NCI-H1417 treated with DMSO at 0.1 percent for 48 hours (cell line): Measurements from ENCODE around the gene HSPA4.
"Not testable (repeated sequence)": the region's sequence is repeated elsewhere in the genome, so short reads cannot be mapped to it uniquely, and the experiment has no call there.

Experiments used
- DNase-seq: peaks from one replicate; lab custom pipeline; 2025; lab: John Stamatoyannopoulos, UW

HSPA4 gene

DNA sequence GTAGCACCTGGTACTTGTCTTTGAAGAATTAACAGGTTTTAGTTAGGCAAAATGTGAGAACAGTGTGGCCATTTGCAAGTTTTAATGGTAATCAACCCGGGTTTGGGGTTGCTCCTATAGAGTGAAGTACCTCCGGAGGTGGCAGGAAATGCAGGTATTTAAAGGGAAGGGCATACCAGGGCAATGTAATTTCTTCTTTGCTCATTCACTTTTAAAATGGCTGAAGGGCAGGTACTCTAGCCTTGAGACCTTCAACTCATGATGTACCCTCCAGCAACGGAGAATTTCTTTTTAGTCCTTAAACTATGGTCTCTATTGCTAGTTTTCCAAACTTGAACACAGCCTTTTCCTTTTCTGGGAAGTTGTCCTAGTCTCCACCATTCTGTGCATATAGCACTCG is 1.3 kb upstream of the HSPA4 start:
- DNase-seq: no peak

DNA sequence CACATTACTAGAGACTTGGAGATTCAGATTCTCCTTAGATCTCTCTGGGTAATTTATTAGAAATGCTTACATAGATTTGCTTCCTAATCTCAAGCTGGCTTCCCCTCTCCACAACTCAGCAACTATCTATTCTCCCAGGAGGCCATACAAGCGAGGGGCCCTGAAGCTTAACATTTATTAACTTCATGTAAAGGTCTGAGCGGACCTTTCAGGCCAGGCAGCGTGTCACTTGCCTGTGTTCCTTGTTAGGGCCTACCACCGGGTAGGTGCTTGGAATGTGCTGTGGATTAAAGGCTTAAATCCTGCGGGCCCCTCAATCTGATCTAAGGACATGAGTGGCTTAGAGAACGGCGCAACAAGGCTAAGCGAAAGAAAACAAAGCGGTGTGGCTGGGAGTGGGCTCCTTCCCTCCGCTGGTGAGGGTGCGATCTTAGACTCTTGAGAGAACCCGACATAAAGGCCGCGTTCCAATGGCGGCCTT is 712 bp upstream of the HSPA4 start:
- no peak for DNase-seq

DNA sequence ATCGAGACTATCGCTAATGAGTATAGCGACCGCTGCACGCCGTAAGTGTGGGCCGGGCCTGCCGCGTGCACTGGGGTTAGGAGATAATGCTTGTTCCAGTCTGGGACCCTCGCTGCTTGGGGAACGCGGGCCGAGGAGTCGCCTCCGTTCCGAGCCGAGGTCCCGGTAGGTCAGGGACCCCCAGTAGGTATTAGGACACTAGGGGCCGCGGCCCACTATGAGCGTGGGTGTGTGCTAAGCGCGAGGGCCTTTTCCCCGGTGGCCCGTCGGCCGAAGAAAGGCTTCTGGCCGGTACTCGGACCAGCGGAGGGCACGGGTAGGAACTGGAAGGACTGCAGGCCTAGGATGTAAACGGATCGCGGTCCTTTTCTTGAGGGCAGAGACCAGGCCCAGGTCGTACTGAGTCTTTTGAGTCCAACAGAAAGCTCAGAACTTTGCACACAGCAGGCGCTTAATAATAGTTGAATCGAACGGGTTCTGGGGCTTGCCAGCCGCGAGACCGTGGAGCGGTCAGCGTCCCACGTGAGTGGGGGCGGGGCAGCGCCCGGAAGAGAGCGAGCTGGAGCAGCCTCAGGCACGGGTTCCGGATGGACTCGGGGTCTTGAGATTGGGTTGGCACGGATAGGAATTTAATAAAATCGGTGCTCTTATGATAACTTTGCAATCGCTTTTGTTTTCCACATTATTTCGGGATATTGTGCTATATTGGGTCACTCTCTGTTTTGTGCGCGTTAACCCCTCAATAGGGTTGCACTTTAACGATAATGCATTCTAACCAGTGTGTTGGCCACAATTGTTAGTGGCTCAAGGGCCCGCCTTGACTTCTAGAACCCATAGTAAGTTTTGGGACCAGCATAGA is 733 bp downstream of the HSPA4 start:
- no peak for DNase-seq

DNA sequence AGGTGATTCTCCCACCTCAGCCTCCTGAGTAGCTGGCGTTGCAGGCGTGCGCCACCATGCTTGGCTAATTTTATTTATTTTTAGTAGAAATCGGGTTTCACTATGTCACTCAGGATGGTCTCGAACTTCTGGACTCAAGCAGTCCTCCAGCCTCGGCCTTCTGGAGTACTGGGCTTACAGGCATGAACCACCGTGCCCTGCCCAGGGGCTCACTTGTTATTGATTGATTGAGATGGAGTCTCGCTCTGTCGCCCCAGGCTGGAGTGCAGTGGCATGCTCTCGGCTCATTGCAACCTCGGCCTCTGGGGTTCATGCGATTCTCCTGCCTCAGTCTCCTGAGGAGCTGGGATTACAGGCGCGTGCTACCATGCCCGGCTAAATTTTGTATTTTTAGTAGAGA is 1.6 kb downstream of the HSPA4 start:
- DNase-seq: no peak

DNA sequence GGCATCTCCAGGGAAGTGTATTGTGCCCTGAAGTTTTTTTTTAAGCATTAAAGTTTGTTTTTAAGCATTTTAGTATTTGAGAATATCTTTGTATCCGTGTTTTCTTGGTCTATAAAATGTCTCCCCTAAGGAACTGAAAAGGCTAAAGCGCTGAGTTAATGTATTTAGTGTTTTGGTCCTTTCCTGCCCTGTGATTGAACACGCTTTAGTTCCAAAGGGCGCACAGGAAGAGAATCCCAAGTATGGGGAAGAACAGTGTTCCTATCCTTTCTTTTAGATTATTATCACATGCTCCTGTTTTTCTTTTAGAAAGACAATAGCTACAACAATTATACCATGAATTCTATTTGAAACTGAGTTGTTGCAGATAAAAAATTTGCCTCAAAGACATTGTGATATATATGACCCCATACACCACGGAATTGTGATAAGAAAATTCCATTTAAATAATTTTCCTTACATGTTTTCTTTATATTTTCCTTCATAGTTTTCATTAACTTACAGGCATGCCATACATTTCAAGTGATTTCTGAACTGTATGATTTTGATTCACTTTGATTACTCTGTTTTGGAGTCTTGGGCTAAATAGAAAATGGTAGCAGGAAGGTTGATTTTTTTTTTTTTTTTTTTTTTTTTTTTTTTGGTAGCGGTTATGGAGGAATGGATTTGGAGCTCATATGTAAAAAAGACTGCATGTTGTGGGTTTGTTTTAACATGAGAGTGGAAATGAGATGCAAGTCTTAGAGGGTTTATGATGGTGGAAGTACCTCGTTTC is 3.1 kb downstream of the HSPA4 start:
- DNase-seq: no peak

DNA sequence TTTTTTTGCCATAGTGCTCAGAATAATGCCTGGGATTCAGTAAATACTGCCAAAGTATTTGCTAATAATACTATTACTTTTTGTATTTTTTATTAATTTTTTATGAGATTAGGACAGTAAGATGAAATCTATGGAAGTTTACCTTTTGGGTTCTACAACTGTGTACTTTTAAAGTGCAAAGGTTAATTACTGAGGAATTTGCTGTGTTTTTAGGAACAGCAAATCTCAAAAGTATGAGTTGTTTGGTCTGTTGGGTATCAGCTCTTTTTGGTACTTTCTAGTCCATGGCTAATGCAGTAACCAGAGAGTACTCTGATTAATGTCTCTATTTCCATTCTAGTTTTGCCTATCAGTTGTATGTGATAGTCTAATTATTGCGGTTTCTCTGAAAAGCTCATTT is 5.1 kb downstream of the HSPA4 start:
- no peak for DNase-seq

DNA sequence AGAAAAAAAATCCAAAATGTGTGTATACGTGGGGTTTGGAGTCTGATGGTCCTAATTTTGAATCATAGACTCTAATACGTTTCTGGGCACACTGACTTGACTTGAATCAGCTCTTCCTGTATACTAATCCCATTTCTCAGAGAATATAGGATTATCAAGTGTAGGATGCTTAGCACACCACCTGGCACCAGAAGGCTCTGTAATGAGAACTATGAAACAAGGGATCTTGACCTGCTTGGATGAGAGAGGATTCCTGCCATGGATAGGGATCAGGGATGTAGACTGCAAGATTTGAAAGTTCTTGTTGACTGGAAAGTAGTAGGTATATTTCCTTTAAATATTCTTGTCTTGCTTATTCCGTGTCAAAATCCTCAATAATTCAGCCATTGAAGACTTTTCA is 7.8 kb downstream of the HSPA4 start:
- no peak for DNase-seq

DNA sequence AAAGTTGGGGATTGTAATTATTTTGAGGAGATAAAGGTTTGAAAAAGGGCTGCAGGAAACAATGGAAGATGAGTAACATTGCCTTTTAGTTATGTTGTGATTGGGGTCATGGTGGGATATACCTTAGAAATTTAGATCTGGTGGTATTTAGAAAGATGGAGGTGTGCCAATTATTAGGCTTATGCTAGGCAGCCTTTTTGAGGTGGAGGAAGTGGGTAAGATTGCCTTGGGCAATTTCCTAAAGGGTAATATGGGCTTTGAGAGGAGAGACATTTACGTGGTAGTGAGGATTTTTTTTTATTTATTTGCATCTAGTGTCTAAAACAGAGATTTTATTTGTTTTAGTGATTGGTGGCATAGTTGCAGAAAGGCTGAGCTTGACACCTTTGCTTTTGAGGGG is 10.5 kb downstream of the HSPA4 start:
- DNase-seq: no peak

DNA sequence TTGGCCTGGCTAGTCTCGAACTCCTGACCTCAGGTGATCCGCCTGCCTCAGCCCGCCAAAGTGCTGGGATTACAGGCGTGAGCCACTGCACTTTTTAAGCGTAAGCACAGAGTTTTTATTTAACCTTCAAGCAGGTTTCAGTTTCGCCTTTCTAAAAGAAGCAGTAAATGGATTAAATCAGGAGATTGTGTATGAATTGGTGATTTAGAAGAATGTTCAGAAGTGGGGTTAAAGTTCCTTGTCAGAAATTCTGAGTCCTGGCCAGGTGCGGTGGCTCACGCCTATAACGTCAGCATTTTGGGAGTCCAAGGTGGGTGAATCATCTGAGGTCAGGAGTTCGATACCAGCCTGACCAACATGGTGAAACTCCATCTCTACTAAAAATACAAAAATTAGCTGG is 12.2 kb downstream of the HSPA4 start:
- DNase-seq: no peak

DNA sequence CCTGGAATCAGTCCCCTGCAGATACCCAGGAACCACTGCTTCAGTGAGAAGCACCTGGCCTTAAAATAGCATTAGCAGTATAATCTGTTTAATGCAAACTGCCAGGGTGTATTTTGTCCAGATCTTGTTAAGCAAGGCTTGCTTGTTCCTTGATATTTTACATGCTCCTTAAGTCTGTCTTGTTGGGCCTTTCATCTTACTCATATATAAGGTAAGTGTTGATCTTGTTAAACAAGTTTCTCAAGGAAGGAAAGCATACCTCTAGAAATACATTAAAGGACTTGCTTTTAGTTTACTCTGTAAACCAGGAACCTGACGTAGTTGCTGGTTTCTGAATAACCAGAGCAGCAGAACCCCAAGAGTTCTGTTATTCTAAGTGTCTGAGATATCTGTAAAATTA is 13.7 kb downstream of the HSPA4 start:
- no peak for DNase-seq

DNA sequence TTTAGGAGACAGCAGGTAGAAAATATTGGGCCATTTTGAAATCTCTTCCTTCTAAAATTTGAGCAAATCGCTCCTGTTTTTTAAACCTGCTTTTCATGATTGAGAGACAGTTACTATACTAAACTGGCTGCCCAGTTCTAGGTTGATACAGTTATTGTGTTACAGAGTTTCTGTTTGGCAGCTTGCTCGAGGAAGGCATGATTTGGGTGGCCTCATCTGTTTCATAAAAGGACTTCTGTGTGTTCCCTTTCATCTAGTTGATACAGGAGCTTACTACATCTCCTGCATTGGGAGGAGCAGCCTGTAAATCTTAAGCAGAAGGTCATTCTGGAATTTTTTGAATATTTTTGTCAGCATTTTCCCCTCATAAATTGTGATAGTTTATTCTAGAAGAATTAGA is 14.2 kb downstream of the HSPA4 start:
- DNase-seq: no peak

DNA sequence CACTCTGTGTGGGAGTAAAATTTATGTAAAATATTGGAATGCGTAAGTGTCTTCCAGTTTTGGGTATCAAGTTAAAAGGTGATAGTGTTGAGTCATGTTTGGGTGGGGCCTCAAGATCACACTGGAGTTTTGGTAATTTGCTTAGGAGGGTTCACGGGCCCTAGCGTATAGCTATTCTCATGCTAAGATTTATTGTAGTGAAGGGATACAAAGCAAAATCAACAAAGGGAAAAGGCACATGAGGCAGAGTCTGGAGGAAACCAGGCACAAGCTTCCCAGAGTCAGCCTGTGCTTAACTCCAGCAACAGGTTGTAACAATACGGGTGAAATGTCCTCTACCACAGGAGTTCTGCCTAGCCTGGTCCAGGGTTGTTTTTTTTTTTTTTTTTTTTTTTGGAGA is 20.2 kb downstream of the HSPA4 start:
- DNase-seq: no peak

DNA sequence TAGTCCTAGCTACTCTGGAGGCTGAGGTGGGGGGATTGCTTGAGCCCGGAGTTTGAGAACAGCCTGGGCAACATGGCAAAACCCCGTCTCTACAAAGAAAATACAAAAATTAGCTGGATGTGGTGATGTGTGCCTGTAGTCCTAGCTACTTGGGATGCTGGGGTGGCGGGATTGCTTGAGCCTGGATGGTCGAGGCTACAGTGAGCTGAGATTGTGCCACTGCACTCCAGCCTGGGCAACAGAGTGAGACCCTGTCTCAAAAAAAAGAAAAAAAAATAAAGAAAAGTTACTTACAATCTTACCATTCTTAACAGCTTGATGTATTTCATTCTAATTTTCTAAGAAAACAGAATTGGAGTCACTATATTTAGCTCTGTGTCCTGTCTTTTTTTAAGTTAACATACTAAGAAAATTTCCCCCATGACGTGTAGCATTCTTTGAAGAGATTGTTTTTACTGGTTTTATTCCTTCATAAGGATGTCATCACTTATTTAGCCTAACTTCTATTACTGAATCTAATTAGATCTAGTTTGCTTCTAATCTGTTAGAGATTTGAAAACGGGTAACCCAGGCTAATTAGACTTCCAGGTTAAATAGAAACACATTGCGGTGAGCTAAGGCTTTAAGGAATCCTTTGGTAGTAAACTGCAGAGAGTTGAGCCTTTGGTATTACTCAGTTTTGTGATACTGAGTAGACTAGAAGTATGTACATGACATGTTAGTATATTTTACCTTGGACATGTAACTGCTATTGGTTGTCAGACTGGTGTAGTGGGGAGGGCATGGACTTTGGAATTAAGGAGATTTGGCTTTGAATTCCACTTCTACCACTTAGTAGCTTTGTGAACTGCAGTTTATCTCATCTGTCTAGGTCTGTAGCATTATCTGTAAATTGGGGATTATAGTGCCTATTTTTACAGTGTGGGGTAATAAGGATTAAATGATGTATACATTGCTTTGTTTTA is 24.0 kb downstream of the HSPA4 start:
- DNase-seq: no peak

DNA sequence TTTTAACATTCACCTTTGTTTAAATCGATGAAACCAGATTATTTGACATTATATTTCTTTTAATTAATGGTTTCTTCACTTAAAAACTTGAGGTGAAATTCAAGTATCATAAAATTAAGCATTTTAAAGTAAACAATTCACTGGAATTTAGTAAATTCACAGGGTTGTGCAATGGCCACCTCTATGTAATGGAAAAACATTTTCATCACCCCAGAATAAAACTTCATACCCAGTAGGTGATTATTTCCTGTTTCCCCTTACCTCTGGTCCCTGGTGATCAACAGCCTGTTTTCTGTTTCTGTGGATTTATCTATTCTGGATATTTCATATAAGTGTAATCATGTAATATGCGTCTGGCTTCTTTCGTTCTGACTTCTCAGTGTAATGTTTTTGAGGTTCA is 27.2 kb downstream of the HSPA4 start:
- DNase-seq: no peak

DNA sequence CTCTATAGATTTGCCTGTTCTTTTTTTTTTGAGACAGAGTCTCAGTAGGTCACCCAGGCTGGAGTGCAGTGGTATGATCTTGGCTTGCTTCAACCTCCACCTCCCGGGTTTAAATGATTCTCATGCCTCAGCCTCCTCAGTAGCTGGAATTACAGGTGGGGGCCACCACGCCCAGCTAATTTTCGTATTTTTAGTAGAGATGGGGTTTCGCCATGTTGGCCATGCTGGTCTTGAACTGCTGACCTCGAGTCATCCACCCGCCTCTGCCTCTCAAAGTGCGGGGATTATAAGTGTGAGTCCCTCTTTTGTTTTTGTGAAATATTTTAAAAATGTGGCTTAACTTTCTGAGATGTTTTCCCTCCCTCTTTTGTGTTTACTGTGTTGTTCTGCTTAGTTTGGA is 29.2 kb downstream of the HSPA4 start:
- no peak for DNase-seq

DNA sequence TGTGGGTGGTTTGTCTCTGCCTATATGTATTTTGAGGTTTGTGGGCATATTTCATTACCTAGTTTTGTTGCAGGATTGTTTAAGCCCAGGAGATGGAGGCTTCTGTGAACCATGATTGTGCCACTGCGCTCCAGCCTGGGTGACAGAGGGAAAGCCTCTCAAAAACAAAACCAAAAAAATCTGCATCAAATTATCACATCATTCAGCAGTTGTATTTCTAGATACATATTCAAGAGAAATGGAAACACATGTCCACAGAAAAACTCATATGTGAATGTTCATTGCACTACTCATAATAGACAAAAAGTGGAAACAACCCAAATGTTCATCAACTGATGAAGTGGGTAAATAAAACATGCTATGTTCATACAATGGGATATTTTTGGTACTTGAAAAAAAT is 29.9 kb downstream of the HSPA4 start:
- no peak for DNase-seq

DNA sequence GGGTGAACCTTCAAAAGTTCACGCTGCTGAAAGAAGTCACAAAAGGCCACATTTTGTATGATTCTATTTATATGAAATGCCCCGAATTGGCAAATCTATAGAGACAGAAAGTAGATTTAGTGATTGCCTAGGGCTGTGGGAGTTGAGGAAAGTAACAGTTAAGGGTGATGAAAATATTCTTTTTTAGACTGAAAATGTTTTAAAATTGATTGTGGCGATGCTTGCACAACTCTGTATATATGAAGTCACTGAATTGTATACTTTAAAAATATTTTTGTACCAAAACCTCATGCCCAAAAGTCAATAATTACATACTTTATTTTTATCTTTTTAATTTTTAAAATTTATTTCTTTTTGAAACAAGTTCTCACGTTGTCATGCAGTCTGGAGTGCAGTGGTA is 30.3 kb downstream of the HSPA4 start:
- DNase-seq: no peak

DNA sequence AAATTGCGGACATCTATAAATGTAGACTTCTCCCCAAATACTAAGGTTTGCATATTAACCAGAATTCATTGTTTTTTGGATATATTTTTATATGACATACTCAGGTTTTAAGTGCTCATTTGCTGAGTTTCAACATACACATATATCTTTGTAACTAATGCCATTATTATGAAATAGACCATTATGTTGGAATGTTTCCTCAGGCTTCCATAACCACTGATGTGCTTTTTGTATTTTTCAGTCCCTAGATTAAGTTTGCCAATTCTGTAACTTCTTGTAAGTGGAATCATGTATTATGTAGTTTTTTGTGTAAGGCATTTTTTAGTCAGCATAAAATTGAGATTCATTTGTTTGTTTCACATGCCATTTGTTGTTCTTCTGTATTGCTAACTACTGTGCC is 32.1 kb downstream of the HSPA4 start:
- no peak for DNase-seq

DNA sequence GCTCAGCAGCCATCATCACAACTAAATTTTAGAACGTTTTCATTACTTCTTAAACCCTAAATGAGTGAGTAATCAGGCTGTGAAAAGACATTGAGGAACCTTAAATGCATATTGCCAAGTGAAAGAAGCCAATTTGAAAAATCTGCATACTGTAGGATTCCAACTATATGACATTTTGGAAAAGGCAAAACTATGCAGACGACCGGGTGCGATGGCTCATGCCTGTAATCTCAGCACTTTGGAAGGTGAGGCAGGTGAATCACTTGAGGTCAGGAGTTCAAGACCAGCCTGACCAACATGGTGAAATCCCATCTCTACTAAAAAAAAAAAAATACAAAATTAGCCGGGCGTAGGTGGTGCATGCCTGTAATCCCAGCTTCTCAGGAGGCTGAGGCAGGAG is 33.4 kb downstream of the HSPA4 start:
- DNase-seq: not testable (repeated sequence)

DNA sequence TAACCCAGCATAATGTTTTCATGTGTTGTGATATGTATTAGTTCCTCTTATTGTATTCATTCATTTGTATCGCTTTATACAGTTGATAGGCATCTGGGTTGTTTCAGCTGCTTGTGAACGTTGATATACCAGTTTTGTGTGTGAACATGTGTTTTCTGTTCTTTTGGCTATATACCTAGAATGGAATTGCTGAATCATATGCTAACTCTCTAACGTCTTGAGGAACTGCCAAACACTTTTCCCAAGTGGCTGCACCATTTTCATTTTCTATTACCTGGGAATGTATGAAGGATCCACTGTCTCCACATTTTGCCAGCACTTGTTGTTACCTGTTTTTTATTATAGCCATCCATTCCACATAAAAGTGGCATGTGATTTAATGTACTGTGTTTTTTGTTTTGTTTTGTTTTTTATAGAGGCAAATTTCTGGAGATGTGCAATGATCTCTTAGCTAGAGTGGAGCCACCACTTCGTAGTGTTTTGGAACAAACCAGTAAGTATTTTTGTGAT is 34.6 kb downstream of the HSPA4 start:
- no peak for DNase-seq

DNA sequence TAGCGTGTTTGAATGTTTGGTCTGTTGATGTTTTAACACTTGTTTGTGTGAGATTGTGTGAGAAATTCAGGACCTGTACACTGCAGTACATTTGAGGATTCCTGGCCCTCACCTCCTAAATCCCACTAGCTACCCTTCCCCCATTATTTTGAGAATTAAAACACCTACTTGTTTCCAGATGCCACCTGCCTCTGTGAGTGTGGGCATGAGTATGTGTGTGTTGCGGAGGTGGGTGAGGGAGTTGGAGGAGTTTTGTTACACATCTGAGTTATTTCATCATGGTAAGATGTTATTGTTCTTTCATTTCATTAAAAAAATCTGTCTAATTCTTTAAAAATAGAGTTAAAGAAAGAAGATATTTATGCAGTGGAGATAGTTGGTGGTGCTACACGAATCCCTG is 36.3 kb downstream of the HSPA4 start:
- no peak for DNase-seq

DNA sequence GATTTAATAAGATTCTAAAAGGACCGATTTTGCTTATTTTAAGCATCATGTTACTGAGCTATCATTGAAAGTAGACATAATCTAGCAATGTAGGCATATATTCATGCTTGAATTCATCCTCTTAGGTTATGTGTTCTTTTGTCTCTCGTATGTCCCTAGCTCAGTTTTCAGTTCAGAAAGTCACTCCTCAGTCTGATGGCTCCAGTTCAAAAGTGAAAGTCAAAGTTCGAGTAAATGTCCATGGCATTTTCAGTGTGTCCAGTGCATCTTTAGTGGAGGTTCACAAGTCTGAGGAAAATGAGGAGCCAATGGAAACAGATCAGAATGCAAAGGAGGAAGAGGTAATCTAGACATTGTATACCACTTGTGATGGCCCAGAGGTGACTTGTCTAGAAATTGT is 39.2 kb downstream of the HSPA4 start:
- no peak for DNase-seq
